ENCODE results near the gene NCOR1.

NCOR1 gene

GRCh38 chr17:16002708-16003260 is 212.6 kb downstream of the NCOR1 start:
- in situ Hi-C loops (cut with HindIII; ENCODE audit: low sequenced_read_pairs) = no loop called here
- no peak for TF ChIP-seq CTCF (IDR thresholded peaks at IDR 0.05; ENCODE audit: low read depth, low read length)
- no peak for DNase-seq (ENCODE audit: low read depth, low spot score)
- no peak overlapping the region for H3K4me3 ChIP-seq (ENCODE audit: low read depth, low read length)

GRCh38 chr17:16001226-16001897 is 214.0 kb downstream of the NCOR1 start:
- TF ChIP-seq CTCF (IDR thresholded peaks at IDR 0.05; ENCODE audit: low read depth, low read length) = no peak
- H3K4me3 ChIP-seq (ENCODE audit: low read depth, low read length) = peak overlapping the region; percentile 84
- DNase-seq (ENCODE audit: low read depth, low spot score) = no peak
- in situ Hi-C loops (cut with HindIII; ENCODE audit: low sequenced_read_pairs) = no loop called here

GRCh38 chr17:15999974-16000827 is 215.1 kb downstream of the NCOR1 start:
- TF ChIP-seq CTCF (IDR thresholded peaks at IDR 0.05; ENCODE audit: low read depth, low read length) = no peak
- H3K4me3 ChIP-seq (ENCODE audit: low read depth, low read length) = peak overlapping the region; percentile 84
- peak; percentile 38 for DNase-seq (ENCODE audit: low read depth, low spot score)
- in situ Hi-C loops (cut with HindIII; ENCODE audit: low sequenced_read_pairs) = no loop called here

- peak within 1 kb of the TSS; percentile 84 for H3K4me3 ChIP-seq (ENCODE audit: low read depth, low read length)
- in situ Hi-C loops (cut with HindIII; ENCODE audit: low sequenced_read_pairs) = no loop called here
- no peak for TF ChIP-seq CTCF (IDR thresholded peaks at IDR 0.05; ENCODE audit: low read depth, low read length)
- DNase-seq (ENCODE audit: low read depth, low spot score) = peak; percentile 97
Observed at GRCh38 chr17:15999141-15999973, 216.0 kb downstream of the NCOR1 start, which contains the start of the genes TTC19 and ZSWIM7. Gene TTC19, plus strand, starts transcription at chr17:15999824. Its CDS starts 25 bp downstream, at chr17:15999849. Gene ZSWIM7, minus strand, starts transcription at chr17:15999704. Its CDS starts 110 bp downstream, at chr17:15999594.

GRCh38 chr17:15998031-15998562 is 217.2 kb downstream of the NCOR1 start:
- DNase-seq (ENCODE audit: low read depth, low spot score) = no peak
- in situ Hi-C loops (cut with HindIII; ENCODE audit: low sequenced_read_pairs) = no loop called here
- no peak for TF ChIP-seq CTCF (IDR thresholded peaks at IDR 0.05; ENCODE audit: low read depth, low read length)

More at GRCh38 chr17:15998031-15998562, 217.2 kb downstream of the NCOR1 start:
- H3K4me3 ChIP-seq (ENCODE audit: low read depth, low read length) = no peak overlapping the region

Measured in astrocyte of the spinal cord (primary cell).